ENCODE results near the gene CKAP2L. TPM values are rescaled to one million over a fixed set of nuclear protein-coding genes. Genes with fewer than 3 reads are reported as not detected.

The CKAP2L gene
- total and polyA plus RNA-seq, 2 experiments from 2014 or later: 16.2 to 30.2 TPM

DNA sequence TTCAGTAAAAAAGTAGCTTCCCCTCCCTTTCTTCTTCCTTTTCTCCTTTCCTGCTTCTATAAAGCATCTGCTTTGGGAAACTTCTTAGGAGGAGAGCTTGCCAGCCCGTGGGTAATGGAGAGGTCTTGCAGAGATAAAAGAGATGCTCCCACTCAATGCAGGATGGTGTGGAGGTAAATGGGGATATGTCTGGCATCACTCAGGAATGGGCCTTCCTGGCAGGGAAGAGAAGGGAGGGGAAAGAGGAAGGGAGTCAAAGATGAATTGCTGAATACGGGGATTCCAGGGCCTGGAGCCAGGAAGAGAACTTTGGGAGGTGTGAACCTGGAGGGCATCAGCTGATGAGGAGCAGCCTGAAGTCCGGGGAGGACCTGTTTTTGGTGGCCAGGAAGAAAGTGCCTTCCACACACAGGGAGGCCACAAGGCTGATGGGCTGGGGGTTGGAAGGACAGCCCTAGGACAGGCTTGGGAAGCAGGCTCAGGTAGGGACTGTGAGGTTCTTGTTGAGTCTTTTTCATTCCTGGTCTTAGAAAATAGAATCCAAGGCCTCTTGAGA lies 46.9 kb upstream of the CKAP2L start (continued):
- TF ChIP-seq, protein P1, sequence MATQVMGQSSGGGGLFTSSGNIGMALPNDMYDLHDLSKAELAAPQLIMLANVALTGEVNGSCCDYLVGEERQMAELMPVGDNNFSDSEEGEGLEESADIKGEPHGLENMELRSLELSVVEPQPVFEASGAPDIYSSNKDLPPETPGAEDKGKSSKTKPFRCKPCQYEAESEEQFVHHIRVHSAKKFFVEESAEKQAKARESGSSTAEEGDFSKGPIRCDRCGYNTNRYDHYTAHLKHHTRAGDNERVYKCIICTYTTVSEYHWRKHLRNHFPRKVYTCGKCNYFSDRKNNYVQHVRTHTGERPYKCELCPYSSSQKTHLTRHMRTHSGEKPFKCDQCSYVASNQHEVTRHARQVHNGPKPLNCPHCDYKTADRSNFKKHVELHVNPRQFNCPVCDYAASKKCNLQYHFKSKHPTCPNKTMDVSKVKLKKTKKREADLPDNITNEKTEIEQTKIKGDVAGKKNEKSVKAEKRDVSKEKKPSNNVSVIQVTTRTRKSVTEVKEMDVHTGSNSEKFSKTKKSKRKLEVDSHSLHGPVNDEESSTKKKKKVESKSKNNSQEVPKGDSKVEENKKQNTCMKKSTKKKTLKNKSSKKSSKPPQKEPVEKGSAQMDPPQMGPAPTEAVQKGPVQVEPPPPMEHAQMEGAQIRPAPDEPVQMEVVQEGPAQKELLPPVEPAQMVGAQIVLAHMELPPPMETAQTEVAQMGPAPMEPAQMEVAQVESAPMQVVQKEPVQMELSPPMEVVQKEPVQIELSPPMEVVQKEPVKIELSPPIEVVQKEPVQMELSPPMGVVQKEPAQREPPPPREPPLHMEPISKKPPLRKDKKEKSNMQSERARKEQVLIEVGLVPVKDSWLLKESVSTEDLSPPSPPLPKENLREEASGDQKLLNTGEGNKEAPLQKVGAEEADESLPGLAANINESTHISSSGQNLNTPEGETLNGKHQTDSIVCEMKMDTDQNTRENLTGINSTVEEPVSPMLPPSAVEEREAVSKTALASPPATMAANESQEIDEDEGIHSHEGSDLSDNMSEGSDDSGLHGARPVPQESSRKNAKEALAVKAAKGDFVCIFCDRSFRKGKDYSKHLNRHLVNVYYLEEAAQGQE (IDR thresholded peaks at IDR 0.05; ENCODE audit: unreplicated experiment): no peak
- TF ChIP-seq ETS1 (IDR thresholded peaks at IDR 0.05): no peak
- no peak for TF ChIP-seq STAT1 (IDR thresholded peaks at IDR 0.05; ENCODE audit: unreplicated experiment)
- TF ChIP-seq NANOG (IDR thresholded peaks at IDR 0.05; ENCODE audit: borderline replicate concordance): no peak
- no peak for TF ChIP-seq ZNF331 (CRISPR knock-in tag; IDR thresholded peaks at IDR 0.05; ENCODE audit: low read depth)
- TF ChIP-seq JUNB (IDR thresholded peaks at IDR 0.05; ENCODE audit: unreplicated experiment): no peak
- no peak for TF ChIP-seq EZH2 (IDR thresholded peaks at IDR 0.05; ENCODE audit: low read depth, unreplicated experiment)
- TF ChIP-seq ZNF114 (CRISPR knock-in tag; IDR thresholded peaks at IDR 0.05): no peak

- Mint-ChIP-seq H3K36me3 (ENCODE audit: low read depth) (no peaks in the 10 kb centered on the region), H3K27ac (no peak overlapping the region), H3K4me1 (peaks cover 28% of the 10 kb centered on the region), H3K9me3 (no peaks in the 10 kb centered on the region; the same call in 2 of the 3 replicates), H3K27me3 (ENCODE audit: insufficient read depth, low read depth, poor library complexity) (peaks cover 5% of the 10 kb centered on the region), H3K4me3 (no peak overlapping the region)
- no peak overlapping the region for H3K4me2 ChIP-seq
- H3K27me3 ChIP-seq (ENCODE audit: insufficient read depth): no peaks in the 10 kb centered on the region
- H4K20me1 ChIP-seq (replicated peaks; ENCODE audit: insufficient read depth): no peaks in the 10 kb centered on the region
- peaks cover 19% of the 10 kb centered on the region for H3K4me1 ChIP-seq (ENCODE audit: insufficient read depth)
- H3F3A ChIP-seq (replicated peaks; ENCODE audit: low read depth): no peaks in the 10 kb centered on the region
- no peak overlapping the region for H3K4me3 ChIP-seq
- H2AFZ ChIP-seq: no peak overlapping the region
- H3K79me2 ChIP-seq (replicated peaks; ENCODE audit: insufficient read depth): no peaks in the 10 kb centered on the region
- no peak for ATAC-seq
- H3K27ac ChIP-seq (ENCODE audit: low read depth): no peak overlapping the region
- H3K9me2 ChIP-seq (ENCODE audit: insufficient read depth): no peaks in the 10 kb centered on the region; the same call in none of the 2 replicates
- no peak for DNase-seq (ENCODE audit: low spot score)
- no peaks in the 10 kb centered on the region for H3K36me3 ChIP-seq (ENCODE audit: insufficient read depth)
- TF ChIP-seq NANOG (IDR thresholded peaks at IDR 0.05; ENCODE audit: borderline replicate concordance) (no peak), EZH2phosphoT487 (IDR thresholded peaks at IDR 0.05; ENCODE audit: unreplicated experiment) (no peak), STAT1 (IDR thresholded peaks at IDR 0.05; ENCODE audit: unreplicated experiment) (no peak), ZNF114 (CRISPR knock-in tag; IDR thresholded peaks at IDR 0.05) (no peak), JUNB (IDR thresholded peaks at IDR 0.05; ENCODE audit: unreplicated experiment) (no peak), EZH2 (IDR thresholded peaks at IDR 0.05; ENCODE audit: low read depth, unreplicated experiment) (no peak), CREB1 (CRISPR knock-in tag; IDR thresholded peaks at IDR 0.05; ENCODE audit: low read depth) (no peak), ZNF331 (CRISPR knock-in tag; IDR thresholded peaks at IDR 0.05; ENCODE audit: low read depth) (no peak), ETS1 (IDR thresholded peaks at IDR 0.05) (no peak), POLR2AphosphoS5 (IDR thresholded peaks at IDR 0.05; ENCODE audit: low read depth) (no peak)
- TF ChIP-seq, protein P1 (IDR thresholded peaks at IDR 0.05; ENCODE audit: unreplicated experiment): no peak
These were observed 44.7 kb upstream of the CKAP2L start for GRCh38 chr2:112809112-112809511.

All from GM23338 (cell line).